Measurements from ENCODE around the gene GALK1.
"Not testable (repeated sequence)": the region's sequence is repeated elsewhere in the genome, so short reads cannot be mapped to it uniquely, and the experiment has no call there.

GRCh38 chr17:75778066-75778860 is 13.3 kb upstream of the GALK1 start:
- TF ChIP-seq, protein P1, sequence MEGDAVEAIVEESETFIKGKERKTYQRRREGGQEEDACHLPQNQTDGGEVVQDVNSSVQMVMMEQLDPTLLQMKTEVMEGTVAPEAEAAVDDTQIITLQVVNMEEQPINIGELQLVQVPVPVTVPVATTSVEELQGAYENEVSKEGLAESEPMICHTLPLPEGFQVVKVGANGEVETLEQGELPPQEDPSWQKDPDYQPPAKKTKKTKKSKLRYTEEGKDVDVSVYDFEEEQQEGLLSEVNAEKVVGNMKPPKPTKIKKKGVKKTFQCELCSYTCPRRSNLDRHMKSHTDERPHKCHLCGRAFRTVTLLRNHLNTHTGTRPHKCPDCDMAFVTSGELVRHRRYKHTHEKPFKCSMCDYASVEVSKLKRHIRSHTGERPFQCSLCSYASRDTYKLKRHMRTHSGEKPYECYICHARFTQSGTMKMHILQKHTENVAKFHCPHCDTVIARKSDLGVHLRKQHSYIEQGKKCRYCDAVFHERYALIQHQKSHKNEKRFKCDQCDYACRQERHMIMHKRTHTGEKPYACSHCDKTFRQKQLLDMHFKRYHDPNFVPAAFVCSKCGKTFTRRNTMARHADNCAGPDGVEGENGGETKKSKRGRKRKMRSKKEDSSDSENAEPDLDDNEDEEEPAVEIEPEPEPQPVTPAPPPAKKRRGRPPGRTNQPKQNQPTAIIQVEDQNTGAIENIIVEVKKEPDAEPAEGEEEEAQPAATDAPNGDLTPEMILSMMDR (IDR thresholded peaks at IDR 0.05), result not testable (repeated sequence)
- not testable (repeated sequence) for TF ChIP-seq POLR2A (IDR thresholded peaks at IDR 0.05)
